ENCODE results near the gene CCDC197. TPM values are rescaled to one million over a fixed set of nuclear protein-coding genes. Genes with fewer than 3 reads are reported as not detected.

Gene CCDC197
- polyA plus RNA-seq, 1 donor = 0.32 TPM

GRCh38 chr14:93978735-93979134, 18.4 kb upstream of the CCDC197 start:
- DNase-seq = no peak

- peak; percentile 48 for DNase-seq
Measured at GRCh38 chr14:93980456-93981201, 16.5 kb upstream of the CCDC197 start.

- DNase-seq = no peak
Measured at GRCh38 chr14:93981316-93982229, 15.5 kb upstream of the CCDC197 start.

- no peak for DNase-seq
Measured at GRCh38 chr14:93982230-93983007, 14.7 kb upstream of the CCDC197 start.

GRCh38 chr14:93984070-93984469, 13.0 kb upstream of the CCDC197 start:
- DNase-seq = no peak

GRCh38 chr14:93984987-93985410, 12.1 kb upstream of the CCDC197 start:
- no peak for DNase-seq

- no peak for DNase-seq
Measured at GRCh38 chr14:93986955-93987354, 10.1 kb upstream of the CCDC197 start.

GRCh38 chr14:93987376-93987775, 9.7 kb upstream of the CCDC197 start:
- DNase-seq = no peak

- no peak for DNase-seq
Measured at GRCh38 chr14:93987815-93988476, 9.2 kb upstream of the CCDC197 start.

- DNase-seq = no peak
Measured at GRCh38 chr14:93989939-93990338, 7.2 kb upstream of the CCDC197 start.

- DNase-seq = no peak
Measured at GRCh38 chr14:93991212-93991611, 5.9 kb upstream of the CCDC197 start.

- DNase-seq = no peak
Measured at GRCh38 chr14:93991649-93992048, 5.5 kb upstream of the CCDC197 start.

GRCh38 chr14:93993382-93993781, 3.7 kb upstream of the CCDC197 start:
- DNase-seq = no peak

- DNase-seq = no peak
Measured at GRCh38 chr14:93994919-93995682, 2.0 kb upstream of the CCDC197 start.

GRCh38 chr14:93996130-93996695, 888 bp upstream of the CCDC197 start:
- no peak for DNase-seq

GRCh38 chr14:93997916-93998870, 1.1 kb downstream of the CCDC197 start:
- no peak for DNase-seq

- no peak for DNase-seq
Measured at GRCh38 chr14:93998871-93999403, 1.8 kb downstream of the CCDC197 start.

GRCh38 chr14:93999573-93999972, 2.5 kb downstream of the CCDC197 start:
- DNase-seq = no peak

GRCh38 chr14:94000267-94000666, 3.2 kb downstream of the CCDC197 start:
- DNase-seq = no peak

- DNase-seq = no peak
Measured at GRCh38 chr14:94001016-94001415, 3.9 kb downstream of the CCDC197 start.
